GM21447 (cell line): ENCODE data around the gene HMBS.
"Not testable (repeated sequence)": the region's sequence is repeated elsewhere in the genome, so short reads cannot be mapped to it uniquely, and the experiment has no call there.

ENCODE experiments used
- ATAC-seq: cut with Tn5 transposase; IDR thresholded peaks from one replicate; pipeline ENCODE4 v1.9.1; 2021; ENCODE audit not compliant: unreplicated experiment

Gene HMBS

DNA sequence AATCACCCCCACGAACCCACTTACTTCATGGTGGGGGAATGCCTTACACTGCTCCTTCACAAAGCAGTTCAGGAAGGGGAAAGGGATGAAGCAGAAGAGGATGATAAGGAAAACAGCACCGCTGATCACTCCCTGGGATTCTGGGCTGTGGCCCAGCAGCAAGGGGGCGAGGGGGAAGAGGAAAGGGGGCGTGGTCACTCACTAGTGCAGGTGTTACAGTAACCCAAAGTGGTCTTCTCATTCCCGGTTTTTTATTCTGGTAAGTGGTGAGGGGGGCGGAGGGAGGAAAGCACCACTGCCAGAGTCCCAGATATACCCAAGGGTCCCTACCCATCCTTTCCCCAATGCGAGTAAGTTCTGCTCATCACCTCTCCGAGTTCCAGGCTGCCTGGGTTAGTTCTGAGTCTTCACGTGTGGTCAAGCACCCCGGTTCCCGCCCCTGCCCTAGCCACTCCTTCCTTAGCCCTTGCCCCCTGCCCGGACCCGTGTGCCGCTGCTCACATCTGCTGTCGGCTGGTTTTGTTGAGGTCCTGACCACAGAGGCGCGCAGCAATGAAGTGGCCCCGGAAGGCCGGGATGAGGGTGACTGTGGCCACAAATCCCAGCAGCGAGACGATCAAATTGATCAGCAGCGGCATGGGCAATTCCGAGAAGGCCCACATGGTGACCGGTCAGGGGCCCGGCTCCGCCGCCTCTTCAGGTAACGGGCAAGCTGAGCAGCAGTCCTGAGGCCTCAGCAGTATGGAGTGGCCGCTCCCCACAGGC lies 16.5 kb downstream of the HMBS start:
- ATAC-seq, result peak; percentile 20

DNA sequence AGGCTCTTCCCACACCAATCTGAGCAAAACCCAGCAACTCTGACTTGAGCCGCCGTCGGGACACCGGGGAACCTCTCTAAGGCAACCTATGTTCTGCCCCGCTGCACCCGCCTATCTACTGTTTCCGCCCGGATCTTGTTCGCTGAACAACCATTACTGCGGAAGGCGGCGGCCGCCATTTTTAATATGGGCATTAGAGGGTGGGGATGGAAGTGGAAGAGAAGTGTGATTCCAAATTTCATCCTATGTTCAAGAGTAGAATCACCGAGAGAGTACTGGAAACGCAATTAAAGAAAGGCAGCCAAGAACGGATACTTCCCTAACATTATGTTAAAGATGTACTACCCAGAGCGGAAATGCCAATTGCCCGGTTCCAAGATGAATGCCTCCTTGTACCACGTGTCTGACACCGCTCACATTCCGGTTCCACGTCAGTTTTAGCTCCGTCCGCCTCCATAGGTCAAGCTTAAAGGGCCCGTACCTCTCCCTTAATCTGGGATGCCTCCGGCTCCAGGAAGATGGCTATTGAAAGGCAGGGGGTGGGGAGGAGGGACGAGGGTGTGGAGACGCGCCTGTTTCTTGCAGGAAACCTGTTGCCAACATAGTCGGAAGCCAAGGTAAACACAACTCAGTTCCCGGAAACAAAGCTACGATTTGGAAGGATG lies 17.2 kb downstream of the HMBS start, which contains the start of gene DPAGT1:
Gene DPAGT1, minus strand, starts transcription at position 95 of the 665 bp plus-strand sequence. CDS start 198 bp downstream, outside the sequence.
- ATAC-seq, result peak; percentile 81

DNA sequence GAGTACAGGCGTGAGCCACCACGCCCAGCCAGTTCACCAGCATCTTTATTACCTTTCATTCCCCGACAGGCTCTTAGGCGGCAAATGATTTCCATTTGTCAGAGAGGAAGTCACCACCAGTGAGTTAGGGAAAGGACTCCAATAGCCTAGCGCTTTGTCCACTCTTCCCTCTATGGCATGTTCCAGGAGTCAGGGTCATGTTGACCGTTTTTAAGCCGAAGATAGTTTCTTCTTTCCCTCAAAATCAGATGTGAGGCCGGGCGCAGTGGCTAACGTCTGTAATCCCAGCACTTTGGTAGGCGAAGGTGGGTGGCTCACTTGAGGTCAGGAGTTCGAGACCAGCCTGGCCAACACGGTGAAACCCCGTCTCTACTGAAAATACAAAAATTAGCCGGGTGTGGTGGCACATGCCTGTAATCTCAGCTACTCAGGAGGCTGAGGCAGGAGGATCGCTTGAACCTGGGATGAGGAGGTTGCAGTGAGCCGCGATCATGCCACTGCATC lies 18.5 kb downstream of the HMBS start:
- ATAC-seq, result not testable (repeated sequence)

DNA sequence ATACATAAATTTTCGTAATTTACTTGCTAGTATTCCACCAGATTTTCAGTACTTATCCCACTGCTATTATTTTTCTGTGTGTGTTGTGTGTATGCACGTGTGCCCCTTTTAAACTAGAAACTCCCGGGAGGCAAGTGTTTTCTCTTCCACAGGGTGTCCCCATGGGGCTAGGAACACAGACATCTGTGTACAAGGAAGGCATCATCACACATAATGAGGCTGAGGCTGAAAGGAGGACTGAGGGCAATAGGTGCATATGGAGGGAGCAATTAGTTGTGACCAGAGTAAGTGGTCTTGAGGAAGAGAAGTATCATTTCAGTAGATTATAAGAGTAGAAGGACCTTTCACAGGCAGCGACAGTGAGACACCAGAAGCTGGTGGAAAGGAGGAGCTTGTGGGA lies 19.1 kb downstream of the HMBS start:
- ATAC-seq, result no peak

DNA sequence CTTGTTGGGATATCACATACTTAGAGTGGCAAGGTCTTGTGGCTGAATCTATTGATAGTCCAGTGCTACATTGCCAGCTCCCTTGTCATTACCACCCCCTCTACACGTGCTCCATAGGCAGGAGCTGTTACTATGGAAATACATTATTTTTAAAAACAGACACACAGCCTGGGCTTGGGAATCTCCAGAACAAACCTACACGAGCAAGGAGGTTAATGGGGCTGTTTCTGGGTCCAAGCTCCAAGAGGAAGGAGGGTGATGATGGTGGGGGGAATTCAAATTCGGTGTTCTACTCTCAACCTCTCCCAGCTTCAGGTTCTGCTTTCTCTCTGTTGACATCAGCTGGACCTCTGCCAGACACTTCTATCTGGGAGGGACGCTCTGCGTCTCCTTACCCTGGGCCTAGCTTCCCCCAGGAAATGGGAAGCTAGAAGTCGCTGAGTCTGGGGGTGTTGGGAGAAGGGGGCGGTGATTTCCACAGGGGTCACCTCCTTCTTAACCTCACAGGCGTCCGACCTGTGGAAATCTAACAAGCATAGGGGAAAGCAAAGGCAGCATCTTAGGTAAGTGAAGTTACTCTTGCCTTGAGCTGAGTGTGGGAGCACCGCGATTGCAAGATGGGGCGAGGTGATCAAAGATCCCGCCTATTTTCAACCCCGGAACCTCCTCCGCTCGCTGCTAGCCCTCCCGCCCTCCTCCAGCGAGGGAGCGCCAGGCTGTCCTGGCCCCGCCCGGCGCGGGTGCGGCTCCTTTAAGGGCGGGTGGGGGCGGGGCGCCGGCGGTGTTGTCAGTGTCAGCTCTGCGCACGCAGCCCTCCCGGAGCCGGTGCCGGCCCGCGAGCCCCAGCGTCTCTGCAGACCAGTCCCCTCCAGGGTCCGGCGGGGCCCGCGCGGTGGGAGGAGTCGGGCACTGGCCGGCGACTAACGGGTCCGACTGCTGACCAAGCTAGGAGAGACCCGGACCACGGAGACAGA lies 22.2 kb downstream of the HMBS start, which contains the start of gene C2CD2L:
Gene C2CD2L, plus strand, starts transcription at position 781 of the 974 bp plus-strand sequence. CDS start 398 bp downstream, outside the sequence.
- peak; percentile 56 for ATAC-seq

DNA sequence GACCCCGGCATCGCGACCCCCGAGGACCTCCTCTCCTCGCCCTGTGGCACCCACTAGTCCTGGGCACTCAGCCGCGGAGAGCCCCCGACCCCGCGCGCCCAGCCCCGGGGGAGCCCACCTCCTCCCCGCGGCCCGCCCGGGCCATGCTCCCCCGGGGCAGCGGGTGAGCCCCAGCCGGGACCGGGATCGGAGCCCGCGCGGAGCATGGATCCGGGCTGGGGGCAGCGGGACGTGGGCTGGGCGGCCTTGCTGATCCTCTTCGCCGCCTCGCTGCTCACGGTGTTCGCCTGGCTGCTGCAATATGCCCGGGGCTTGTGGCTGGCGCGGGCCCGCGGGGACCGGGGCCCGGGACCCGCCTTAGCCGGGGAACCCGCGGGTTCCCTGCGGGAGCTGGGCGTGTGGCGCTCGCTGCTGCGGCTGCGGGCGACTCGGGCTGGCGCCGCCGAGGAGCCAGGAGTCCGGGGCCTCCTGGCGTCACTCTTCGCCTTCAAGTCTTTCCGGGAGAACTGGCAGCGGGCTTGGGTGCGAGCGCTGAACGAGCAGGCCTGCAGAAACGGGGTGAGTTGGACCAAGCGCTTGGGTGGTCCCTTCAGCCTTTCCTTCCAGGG lies 23.0 kb downstream of the HMBS start:
- ATAC-seq, result peak; percentile 7

DNA sequence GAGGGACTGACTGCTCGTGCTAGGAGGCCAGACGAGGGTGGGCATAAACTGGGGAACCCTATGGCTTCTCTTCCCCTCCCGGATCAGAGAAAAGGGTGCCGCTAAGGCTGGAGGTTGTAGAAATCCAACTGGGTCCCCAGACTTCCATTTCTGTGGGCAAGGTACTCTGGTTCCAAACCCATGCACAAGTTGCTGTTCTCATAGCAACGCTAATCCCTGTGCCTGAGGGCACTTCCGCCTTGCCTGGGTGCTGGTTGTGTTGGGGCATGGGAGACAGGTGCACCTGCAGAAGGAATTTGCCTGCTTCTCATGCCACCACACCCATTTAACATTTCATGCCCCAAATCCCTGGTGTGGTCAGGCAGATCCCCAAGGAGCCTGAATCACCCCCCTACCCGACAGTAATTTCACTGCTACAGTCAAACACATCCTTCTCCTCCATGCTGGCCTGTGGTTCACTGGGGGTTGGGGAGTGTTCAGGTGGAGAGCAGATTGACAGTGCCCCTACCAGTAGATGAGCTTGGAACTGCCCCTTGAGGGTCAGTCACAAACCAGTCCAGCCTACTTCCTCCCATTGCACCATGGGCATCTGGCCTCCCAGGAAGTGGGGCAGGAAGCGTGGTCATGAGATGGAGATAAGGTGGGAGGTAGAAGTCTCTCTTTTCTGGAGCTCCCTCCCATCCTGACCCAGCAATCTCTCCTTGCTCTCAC lies 23.6 kb downstream of the HMBS start:
- ATAC-seq, result no peak

DNA sequence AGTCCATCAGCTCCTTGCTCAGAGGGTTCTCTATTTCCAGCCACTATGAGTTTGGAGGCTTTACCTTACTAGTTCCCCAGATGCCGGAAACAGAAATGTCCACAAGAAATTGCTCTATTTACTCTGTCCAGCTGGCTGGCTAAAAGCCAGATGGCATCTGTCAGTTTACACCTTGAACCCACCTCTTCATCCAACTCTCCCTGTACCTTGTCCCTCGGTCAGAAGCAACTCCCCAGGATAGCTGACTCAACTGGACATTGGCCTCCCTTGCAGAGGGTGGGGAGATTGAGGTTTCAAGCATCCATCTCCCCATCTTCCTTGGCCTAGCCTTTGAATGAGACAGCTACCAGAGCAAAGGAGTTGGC lies 24.2 kb downstream of the HMBS start:
- ATAC-seq, result no peak

DNA sequence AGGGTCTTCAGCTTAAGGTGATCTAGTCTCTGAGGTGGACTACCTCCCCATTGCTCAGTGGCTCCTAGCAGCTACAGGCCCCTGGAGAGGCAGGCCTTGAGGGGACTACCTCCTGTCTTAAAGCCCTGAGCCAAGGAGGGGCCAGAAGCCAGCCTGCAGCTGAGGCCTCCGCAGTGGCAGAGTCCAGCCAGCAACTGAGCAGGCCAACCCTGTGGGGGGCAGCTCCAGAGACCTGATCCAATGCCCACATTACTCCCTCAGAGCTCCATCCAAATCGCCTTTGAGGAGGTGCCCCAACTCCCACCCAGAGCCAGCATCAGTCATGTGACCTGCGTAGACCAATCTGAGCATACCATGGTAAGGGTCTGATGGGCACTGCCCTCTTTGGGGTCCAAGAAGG lies 25.2 kb downstream of the HMBS start:
- ATAC-seq, result no peak

DNA sequence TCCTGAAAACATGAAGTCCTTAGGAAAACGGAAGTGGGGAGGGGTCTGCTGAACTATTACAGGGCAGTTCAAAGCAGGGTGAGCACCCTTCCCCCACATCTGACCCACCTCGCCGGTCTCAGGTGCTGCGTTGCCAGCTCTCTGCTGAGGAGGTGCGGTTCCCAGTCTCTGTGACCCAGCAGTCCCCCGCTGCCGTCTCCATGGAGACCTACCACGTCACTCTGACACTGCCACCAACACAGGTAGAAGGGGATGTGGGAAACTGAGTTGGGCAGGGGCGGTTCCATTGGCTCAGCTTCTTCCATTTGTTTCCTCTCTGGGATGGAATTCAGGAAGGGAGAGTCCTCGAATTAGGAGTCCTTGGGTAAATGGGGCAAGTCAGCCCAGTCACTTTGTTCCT lies 25.8 kb downstream of the HMBS start:
- no peak for ATAC-seq

DNA sequence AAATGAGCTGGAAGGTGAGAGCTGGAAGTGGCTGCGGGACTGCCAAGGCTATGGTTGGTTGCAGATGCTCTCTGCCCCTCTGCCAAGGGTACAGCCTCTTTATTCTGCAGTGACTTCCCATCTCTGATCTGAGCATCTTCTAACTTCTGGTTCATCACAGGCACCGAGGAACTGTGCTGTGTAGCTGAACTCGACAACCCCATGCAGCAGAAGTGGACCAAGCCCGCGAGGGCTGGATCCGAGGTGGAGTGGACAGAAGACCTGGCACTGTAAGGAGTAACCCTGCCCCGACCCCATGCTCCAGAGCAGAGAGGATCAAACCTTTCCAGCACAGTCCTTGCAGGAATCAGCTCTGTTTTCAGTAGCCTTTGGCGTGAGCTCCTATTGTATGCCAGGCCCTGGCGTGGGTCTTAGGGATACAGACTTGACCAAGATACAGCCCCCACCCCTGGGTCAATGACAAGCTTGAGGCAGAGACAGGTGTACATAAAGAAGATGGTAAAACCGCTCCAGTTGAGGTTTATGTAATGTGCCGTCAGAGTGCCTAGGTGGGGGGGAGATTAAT lies 26.8 kb downstream of the HMBS start:
- ATAC-seq, result no peak

DNA sequence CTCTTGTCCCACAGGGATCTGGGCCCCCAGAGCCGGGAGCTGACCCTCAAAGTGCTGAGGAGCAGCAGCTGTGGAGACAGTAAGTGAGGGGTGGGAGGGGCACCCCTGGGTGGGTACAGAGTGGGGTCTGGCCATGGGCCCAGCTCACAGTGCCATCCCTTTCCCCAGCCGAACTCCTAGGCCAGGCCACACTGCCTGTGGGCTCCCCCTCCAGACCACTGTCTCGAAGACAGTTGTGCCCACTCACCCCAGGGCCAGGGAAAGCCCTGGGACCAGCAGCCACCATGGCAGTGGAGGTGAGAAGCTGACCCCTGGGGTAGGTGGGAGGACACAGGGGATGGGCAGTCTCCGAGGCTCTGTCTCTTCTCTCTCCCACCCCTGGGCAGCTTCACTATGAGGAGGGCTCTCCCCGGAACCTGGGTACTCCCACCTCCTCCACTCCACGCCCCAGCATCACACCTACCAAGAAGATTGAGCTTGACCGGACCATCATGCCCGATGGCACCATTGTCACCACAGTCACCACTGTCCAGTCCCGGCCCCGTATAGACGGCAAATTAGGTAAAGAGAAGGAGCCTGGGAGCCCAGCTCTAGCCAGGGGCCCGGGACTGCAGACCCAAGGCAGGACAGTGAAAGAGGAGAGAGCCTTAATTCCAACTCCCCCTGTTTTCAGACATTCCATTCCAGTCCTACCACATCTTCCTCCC lies 27.8 kb downstream of the HMBS start:
- ATAC-seq, result no peak

DNA sequence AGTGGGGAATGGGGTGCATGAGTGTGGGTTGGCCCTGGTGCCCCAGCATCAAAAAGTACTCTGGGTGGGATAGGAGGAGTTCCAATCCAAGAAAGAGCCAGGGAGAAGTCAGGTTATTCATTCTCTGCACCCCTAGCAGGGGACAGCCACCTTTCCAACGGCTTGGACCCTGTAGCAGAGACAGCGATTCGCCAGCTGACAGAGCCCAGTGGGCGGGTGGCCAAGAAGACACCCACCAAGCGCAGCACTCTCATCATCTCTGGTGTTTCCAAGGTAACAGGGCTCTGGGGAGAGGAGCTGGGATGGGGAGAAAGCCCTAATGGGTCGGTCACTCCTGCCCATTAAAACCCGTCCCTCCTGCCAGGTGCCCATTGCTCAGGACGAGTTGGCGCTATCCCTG lies 29.0 kb downstream of the HMBS start:
- no peak for ATAC-seq

DNA sequence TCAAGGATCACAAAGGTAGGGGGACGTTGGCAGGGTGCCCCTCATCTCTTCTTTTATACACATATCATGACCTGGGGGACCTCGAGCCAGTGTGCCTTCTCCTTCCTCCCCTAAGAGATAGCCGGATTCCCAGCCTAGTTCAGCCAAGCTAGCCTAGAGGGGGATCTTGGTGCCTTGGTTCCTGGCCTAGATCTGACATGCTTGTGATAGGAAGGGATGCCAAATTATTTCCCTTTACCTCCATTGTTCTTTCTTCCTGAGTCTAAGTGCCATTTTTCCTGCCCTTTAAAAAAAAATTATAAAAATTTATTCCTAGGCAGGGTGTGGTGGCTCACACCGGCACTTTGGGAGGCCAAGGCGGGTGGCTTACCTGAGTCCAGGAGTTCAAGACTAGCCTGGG lies 29.7 kb downstream of the HMBS start:
- ATAC-seq, result no peak

DNA sequence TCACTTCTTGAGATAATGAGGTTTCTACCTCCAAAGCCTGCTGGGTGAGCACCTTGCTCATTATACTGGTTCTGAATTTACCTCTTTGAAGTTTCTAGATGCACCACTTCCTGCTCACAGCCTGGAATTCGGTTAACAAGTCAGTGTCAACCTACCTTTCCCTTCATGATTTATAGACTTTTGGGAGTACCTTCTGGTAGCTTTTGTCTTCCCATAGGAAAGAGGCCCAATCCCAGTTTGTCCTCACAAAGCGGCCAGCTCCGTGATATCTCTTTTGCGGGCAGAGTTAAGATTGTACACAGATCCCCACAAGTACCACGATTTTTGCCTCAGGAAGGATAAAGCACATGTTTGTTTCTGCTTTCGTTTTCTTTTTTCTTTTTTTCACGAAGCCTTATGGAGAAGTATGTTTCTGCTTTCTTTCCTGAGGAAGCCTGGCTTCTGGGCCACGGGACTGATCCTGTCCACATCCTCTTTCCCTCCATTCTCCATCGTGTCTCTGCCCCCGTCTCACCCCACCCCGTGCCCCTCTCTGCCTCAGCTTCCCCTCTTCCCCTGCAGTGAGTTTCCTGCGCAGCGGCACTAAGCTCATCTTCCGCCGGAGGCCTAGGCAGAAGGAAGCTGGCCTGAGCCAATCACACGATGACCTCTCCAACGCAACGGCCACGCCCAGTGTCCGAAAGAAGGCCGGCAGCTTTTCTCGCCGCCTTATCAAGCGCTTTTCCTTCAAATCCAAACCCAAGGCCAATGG lies 31.0 kb downstream of the HMBS start:
- no peak for ATAC-seq

DNA sequence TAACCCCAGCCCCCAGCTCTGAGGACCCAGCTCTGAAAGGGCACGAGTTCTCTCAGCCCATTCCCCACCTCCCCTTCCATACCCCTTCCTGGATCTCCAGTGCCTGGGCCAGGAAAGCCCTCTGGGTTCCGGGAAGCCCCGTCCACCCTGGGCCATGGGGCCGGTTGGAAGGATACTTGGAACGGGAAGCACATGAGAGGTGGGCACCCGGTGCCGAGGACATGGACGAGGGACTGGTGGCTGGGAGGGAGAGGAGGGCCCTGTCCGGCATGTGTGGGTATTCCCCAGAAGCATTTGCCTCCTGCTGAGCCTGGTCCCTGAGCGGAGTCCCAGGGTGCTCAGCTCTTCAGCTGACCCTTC lies 31.5 kb downstream of the HMBS start:
- ATAC-seq, result no peak

DNA sequence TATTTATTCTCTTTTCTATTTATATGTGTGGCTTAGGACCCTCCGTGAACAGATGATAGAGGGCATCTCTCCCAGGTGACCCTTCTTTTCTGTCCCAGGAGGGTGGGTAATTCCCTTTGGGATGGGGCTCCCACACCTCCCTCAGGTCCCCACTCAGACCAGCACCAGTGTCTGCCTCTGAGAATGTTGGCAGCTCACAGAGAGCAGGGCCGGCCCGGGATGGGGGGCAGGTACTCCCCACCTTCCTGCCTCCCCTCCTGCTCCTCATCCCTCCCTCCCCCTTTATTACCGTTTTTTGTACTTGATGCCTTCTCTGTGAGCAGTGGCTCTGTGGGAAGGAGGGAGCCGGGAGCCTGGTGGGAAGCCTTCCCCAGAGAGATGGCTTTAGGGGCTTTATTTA lies 31.9 kb downstream of the HMBS start:
- ATAC-seq, result no peak

DNA sequence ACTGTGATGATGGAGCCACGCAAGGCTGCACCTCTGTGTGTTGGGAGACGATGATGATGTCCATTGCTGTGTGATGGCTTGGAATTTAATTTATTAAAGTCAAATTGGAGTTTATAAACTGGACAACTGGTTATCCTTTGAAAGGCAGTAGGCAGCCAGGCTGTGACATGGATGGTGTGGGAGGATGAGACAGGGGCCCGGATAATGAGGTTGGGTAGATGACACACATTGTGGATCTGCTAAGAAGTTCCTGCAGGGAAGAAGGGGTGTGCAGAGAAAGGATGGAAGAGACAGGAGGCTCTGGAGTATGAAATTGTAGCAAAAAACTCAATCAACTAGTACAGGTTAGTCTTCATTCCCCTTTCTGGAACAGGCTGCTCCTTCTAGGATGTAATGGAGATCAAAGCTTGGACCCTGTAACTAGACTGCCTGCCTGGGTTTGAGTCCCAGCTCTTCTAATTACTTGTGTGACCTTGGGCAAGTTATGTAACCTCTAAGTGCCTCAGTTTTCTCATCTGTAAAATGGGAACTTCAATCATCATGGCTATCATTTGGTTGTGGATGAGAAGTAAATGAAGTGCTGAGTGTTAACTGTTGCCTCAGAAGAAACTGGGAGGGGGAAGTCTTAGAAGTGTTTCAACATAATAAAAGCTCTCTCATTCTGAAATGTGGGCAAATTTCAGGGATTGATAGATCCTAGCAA lies 32.5 kb downstream of the HMBS start:
- no peak for ATAC-seq
